ENCODE results near the gene RETREG1.
A peak's percentile ranks its signal among the peaks of the same experiment; 100 is the strongest.

The RETREG1 gene

DNA sequence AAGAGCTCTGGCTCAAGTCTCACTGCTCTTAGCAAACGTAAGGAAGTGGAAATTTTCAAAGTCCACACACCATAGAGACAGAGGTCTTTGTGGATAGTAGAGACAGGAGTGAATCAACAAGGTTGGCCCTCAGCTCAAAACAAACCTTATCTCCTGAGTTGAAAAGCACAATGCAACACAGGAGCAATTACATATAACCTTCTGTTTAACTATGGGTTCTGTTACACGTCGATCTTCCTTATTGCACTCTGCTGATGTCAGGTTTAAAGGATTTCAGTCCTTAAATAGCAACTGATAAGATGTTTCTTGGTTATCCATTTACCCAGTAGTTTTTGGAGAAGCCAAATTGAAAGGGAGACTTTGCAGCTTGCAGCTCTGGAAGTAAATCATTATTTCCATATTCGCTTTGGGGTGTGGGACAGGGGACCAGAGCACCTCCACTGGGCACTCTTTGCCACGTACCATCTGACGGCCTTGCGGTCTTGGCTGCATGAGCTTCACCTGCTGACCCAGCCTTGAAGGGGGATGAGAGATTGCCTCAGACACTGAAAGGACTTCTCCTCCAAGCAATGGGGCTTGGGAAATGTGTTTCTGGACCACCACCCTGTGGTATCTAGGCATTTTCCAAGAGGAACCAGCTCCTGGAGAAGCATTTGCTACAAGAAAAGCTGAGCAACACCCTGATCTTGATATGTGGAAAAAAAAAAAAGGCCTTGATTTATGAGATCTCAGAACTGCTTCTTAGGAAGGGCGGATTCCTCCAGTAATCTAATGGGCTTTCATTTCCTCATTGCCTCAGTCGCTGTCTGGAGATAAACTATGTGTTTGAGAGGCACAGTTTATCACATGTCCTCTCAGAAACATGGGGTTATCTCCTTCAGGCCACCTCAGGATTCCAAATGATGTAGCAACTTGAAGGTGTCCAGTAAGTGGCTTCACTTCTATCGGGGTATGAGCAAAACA is 95.0 kb downstream of the RETREG1 start:
- FAIRE-seq, result no peak

DNA sequence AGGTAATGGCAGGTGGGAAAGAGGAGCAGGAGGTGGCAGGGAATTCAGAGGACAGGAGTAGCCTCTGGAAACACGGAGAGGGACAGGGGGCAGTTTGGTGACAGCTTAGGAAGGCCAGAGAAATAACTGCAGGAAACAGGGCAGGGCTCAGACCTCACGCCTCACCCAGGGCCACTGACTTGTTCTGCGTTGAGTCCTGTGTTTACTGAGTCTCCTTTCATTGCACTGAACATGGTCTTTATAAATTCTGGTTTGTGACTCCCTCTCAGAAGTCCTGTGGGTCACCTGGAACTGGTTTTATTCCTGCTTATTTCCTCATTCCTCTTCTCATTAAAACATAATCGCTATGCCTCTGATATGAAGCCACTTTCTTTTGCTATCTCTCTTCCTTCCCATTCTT is 96.0 kb downstream of the RETREG1 start:
- no peak for FAIRE-seq

GRCh38 chr5:16519435-16519834 is 97.4 kb downstream of the RETREG1 start:
- no peak for FAIRE-seq

GRCh38 chr5:16518606-16519005 is 98.2 kb downstream of the RETREG1 start:
- no peak for FAIRE-seq

GRCh38 chr5:16515532-16515931 is 101.3 kb downstream of the RETREG1 start:
- no peak for FAIRE-seq

GRCh38 chr5:16510098-16510497 is 106.7 kb downstream of the RETREG1 start:
- FAIRE-seq, result no peak

- FAIRE-seq, result no peak
These were observed 107.9 kb downstream of the RETREG1 start for GRCh38 chr5:16508730-16509531.

GRCh38 chr5:16507716-16508115 is 109.1 kb downstream of the RETREG1 start:
- no peak for FAIRE-seq

- FAIRE-seq, result no peak
These were observed 110.9 kb downstream of the RETREG1 start for GRCh38 chr5:16505904-16506303.

- no peak for FAIRE-seq
These were observed 111.5 kb downstream of the RETREG1 start for GRCh38 chr5:16505140-16505891.

DNA sequence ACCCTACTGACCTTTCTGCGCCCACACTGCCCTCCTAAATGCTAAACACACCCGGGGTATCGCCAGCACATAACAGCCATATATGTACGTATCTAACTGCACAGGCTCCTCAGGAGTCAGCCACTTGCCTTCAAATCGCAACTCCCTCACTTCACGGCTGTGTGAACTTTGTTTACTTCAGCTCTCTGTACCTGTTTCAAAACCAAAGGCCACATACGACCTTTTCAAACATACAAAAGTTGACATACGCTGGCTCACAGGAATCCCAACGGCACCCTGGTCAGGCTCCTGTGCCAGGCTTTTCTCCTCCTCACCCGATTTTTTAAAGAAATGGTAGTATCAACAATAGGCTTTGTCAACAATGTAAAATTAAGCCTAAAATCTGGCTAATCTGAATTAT is 112.2 kb downstream of the RETREG1 start:
- no peak for FAIRE-seq

GRCh38 chr5:16502866-16503265 is 113.9 kb downstream of the RETREG1 start:
- FAIRE-seq, result no peak

GRCh38 chr5:16500024-16500423 is 116.8 kb downstream of the RETREG1 start:
- FAIRE-seq, result no peak

GRCh38 chr5:16497546-16497945 is 119.3 kb downstream of the RETREG1 start:
- FAIRE-seq, result no peak

- FAIRE-seq, result no peak
These were observed 123.5 kb downstream of the RETREG1 start for GRCh38 chr5:16493261-16493660.

- FAIRE-seq, result no peak
These were observed 124.2 kb downstream of the RETREG1 start for GRCh38 chr5:16492398-16493140.

DNA sequence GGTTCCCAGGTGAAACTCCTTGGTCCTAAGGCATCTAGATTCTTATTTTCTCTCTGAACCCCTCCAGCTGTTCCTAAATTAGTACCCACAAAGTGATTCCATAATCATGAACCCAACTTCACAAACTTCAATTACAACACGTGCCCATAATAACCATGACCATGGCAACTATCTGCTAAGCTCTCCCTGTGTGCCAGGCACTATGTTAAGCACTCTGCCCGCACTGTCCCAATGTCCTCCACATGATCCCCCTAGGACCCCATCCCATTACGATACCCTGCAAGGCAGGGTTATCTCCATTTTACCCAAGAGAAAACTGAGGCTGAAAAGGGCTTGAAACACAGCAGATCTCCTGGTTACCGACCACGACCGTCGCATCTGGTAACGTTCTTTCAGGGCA is 125.9 kb downstream of the RETREG1 start:
- FAIRE-seq, result no peak

DNA sequence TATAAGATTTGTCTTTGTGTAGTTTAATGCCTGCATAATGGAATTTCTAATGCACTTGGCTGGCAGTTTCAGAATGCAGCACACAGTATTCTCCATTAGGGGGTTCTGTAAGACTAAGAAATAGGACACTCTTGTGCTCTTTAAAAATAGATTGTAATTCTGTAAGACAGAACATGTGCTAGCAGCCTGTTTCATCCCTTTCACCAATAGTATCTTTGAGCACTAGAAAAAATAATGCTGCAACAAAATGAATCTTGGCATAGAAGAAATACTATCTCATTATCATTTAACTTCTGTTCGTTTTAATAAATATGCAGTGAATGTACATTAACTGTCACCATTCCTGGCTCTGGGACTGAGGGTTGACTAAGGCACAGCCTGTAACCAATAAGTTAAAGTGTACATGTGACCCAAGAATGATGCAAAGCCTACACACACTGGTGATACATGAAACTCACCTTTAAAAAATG is 127.4 kb downstream of the RETREG1 start:
- FAIRE-seq, result peak; percentile 96

GRCh38 chr5:16487456-16487855 is 129.3 kb downstream of the RETREG1 start:
- no peak for FAIRE-seq

- no peak for FAIRE-seq
These were observed 130.1 kb downstream of the RETREG1 start for GRCh38 chr5:16486711-16487111.

- no peak for FAIRE-seq
These were observed 131.1 kb downstream of the RETREG1 start for GRCh38 chr5:16485656-16486055.

DNA sequence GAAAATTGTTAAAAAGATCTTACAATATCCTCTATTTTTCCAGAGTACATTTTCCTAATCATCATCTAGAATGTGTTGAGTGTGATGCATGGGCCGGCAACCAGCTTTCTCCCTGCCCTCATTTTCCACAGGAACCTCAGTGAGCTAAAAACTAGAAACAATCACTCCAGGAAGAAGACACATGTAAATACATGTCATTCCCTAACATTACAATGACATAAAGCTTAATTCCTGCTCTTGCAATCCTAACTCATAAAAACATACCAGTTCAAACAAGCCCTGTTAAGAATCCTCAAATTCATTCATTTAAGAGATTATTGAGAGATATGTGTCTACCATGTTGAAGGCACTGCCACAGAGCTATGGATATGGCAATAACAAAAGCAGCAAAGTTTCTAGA is 132.7 kb downstream of the RETREG1 start:
- FAIRE-seq, result no peak

Data from A204.1 (cell line).